GM19395 (cell line): ENCODE data around the gene SPATA1.

Experiments used
- ATAC-seq: cut with Tn5 transposase; IDR thresholded peaks from one replicate; pipeline ENCODE4 v1.9.1; 2021; ENCODE audit warnings: mild to moderate bottlenecking, moderate library complexity; ENCODE audit not compliant: unreplicated experiment

The SPATA1 gene

DNA sequence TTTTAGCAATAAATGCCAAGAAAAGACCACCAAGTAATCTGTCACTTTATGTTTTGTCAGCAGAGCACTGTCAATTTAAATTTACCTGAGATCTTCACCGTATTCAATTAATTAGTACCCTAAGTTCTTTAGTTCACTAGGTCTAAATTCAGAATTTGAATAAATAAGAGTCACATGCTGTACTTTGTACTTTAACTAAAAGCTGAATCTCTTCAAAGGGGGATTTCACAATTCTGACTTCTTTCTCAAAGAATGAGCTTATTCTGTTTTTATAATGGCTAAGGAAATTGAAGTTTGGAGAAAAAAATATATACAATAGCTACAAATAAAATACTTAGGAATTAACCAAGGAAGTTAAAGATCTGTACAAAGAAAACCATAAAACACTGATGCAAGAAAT, 2.3 kb downstream of the SPATA1 start:
- no peak for ATAC-seq

DNA sequence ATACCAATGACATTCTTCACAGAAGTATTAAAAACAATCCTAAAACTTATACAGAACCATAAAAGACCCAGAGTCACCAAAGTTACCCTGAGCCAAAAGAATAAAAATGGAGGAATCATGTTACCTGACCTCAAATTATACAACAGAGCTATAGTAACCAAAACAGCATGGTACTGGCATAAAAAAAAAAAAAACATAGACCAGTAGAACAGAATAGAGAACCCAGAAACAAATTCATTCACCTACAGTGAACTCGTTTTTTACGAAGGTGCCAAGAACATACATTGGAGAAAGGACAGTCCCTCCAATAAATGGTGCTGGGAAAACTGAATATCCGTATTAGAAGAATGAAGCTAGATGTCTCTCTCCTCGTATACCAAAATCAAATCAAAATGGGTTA, 2.8 kb downstream of the SPATA1 start:
- no peak for ATAC-seq

DNA sequence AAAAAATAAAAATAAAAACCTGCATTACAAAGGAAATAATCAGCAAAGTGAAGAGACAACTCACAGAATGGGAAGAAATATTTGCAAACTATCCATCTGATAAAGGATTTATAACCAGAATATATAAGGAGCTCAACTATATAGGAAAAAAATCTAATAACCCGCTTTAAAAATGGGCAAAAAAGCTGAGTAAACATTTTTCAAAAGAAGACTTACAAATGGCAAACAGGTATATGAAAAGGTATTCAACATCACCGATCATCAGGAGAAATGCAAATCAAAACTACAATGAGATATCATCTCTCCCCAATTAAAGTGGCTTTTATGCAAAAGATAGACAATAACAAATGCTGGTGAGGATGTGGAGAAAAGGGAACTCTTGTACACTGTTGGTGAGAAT, 4.0 kb downstream of the SPATA1 start:
- no peak for ATAC-seq

DNA sequence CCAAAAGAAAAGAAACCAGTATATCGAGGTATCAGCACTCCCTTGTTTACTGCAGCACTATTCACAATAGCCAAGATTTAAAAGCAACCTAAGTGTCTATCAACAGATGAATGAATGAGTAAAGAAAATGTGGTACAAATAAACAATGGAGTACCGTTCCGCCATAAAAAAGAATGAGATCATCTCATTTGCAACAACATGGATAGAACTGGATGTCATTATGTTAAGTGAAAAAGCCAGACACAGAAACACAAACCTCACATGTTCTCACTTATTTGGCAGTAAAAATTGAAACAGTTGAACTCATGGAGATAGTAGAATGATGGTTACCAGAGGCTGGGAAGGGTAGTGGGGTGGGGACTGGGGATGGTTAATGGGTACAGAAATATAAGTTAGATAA, 4.5 kb downstream of the SPATA1 start:
- no peak for ATAC-seq

DNA sequence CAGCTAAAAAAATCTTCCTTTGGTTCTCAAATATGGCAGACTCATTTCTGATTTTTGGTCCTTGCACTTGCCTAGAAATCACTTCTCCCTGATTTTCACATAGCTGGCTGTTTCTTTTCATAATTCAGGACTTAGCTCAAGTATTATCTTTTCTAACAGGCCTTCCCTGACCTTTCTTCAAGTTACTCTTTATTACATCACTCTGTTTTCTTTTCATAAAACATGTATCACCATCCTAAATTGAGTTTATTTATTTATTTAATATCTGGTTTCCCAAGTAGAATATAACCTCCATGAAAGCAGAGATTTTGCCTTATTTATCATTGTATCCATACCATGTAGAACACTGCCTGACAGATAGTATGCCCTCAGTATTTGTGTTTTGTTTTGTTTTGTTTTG, 18.4 kb downstream of the SPATA1 start:
- ATAC-seq, result no peak

DNA sequence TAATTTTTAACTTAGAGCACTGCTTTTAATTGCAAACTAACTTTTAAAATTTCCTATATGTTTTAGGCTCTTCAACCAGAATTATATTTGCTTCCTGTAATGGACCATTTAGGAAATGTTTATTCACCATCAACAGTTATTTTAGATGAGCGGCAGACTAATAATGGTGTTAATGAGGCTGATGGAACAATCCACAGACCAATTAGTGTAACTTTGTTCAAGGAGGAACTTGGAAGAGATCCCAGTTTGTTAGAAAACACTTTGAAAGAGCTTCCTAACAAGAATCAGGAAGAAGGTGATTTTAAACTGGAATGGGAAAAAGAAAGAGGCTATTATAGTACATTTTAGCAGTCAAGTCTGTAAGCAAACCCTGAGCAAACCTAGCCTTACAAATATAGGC, 19.6 kb downstream of the SPATA1 start:
- ATAC-seq, result no peak

DNA sequence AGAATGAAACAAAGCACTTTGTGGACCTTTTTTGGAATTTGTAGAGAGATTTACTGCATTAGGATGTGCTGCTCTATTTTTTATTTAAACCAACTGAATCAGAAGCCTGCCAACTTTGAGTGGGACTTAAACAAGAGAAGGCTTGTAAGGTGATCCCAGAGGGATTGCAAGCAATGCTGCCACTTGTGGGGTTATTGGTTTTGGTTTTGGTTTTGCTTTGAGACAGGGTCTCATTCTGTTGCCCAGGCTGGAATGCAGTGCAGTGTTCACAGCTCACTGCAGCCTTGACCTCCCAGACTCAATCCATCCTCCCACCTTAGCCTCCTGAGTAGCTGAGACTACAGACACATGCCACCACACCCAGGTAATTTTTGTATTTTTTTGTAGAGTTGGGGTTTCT, 32.4 kb downstream of the SPATA1 start:
- peak; percentile 82 for ATAC-seq

DNA sequence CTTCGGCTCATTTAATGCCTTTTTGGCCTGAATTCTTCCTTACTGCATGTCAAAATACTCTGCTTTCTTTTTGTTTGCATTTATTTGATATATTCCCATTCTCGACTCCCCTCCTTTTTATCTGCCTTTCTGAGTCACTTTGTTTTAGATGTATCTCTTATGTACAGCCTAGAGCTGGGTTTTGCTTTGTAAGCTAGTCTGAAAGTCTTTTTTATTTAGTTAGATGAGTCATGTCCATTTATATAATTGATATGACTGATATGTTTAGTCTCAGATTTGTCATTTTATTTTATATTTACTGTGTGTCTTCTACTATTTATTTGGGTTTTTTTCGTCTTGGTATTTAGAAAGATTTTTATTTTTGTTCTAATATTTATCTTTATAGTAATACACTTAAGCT, 33.8 kb downstream of the SPATA1 start:
- no peak for ATAC-seq

DNA sequence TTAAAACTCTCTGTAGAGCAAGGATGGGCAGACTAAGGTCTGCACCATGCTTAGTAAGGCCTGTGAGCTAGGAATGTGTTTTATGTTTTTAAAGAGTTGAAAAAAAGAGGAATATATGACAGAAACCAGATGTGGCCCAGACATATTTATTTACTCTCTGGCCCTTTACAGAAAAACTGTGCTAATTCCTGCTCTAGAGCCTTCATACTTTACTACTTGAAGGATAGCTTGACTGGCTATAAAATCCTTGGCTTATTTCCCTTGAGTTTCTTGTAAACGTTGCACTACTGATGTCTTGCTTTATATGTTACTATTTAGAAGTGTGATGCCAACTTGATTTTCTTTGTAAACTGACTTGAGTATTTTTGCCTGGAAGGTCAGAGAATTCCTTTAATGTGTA, 34.6 kb downstream of the SPATA1 start:
- ATAC-seq, result no peak

DNA sequence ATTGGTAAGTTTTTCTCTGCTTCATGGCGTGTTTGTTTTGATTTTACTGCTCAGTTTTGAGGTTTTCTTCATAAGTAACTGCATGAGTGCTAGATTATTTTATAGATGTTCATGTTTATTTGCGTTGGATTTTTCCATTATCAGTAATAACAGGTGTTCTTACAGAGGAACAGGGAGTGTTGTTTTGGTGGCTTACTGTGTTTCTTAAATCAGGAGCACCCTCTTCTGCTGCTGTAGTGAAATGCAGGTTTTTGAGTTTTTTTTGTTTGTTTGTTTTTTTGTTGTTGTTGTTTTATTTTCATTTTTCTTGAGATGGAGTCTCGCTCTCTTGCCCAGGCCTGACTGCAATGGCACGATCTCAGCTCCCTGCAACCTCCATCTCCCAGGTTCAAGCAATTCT, 35.5 kb downstream of the SPATA1 start:
- no peak for ATAC-seq

DNA sequence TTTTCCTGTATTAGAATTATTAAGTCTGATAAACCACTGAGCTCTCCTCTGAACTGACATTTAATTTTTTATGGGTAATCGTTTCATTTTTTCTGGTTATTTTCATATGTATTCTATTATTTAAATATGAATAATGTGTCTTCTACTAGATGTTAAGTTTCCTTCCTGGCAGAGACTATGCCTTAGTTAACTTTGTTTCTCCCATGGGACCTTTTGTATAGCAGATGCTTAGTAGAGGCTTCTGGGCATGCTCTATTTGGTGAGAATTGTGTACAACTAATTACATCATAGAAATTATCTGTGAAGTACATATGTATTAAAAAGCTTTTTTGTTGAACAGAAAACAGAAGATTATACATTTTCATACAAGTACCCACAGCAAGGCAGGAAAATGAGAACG, 44.6 kb downstream of the SPATA1 start:
- ATAC-seq, result no peak

DNA sequence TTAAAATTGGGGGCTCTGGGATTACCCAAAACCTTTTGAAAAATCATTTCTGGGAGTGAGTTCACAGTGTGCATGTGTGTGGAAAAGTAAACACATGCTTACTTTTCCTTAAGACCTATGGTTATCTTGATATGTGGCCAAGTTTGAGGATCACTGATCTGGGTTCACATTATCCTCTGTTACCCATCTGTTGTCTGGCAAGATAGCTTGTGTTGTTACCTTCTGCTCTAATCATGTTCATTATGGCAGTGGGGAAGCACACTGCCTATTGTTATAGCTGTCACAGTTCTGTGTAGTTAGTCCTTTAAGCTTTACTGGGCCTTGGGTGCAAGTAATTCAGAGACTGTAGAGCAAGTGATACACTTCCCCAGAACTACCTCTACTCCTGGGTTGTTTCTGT, 63.0 kb downstream of the SPATA1 start:
- ATAC-seq, result no peak

DNA sequence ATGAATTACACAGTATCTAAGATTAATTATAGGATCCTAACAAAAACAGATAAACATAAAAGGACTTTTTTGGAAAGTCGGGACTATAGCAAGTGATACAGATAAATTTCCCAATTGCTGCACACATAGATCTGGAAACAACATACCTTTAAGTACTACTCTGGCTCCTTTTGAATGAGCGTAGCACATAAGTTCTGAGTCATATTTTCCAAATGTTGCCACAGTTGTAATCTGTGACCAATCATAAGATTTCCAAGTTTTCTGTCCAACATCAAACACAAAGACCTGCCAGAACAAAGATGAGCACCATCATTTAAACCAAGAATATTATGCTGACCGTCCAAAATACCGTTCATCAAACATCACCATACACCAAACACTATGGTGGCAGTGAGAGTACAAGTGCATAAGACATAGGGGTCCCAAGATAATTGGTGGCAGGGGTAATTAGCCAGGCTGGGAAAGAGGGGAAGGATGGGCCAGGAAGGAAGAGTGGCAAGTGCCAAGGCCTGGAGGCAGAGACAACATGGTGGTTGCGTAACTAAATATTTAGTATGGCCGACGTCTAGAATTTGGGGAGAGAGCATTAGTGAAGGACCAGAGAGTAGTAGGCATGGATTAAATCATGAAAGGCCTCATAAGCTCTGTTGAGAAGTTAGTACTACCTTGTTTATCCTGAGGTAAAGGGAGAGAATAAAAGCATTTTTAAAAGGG, 64.4 kb downstream of the SPATA1 start:
- no peak for ATAC-seq

DNA sequence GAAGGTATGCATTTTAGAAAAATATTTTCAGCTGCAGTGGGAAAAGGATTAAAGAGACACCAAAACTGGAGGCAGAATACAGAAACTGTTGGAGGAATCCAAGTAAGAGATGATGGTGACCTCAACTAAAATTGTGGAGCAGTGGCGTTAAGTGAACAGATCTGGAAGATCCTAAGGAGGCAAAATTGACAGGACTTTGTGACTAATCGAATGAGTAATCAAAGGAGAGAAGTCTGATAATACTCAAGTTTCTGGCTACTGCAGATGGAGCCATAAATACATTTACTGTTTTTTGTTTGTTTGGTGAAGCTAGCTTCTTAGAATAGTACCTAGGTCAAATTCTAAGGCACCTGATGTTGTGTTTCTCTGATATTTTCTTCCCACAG, 65.0 kb downstream of the SPATA1 start:
- no peak for ATAC-seq

DNA sequence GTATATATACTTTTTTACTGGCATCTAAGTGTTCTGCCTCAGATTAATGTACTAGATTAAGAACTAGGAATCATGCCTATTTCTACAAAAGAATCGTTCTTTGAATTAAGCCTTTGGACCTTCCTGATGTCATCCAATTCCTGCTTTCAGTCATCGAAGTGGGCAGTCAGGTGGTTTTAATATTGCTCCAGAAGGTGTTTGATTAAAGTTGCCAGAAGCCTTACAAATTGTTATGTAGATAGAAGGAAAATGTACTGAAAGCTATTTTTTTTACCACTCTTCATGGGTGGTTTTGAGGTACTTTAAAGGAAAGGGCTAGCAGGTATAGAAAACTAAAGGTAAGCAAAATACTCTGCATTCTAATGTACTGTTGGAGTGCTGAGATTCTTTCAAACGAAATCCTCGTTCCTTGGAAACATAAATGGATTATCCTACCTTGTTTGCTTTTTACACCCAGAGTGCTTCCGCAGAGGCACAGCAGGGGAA, 67.3 kb downstream of the SPATA1 start:
- ATAC-seq, result peak; percentile 15

DNA sequence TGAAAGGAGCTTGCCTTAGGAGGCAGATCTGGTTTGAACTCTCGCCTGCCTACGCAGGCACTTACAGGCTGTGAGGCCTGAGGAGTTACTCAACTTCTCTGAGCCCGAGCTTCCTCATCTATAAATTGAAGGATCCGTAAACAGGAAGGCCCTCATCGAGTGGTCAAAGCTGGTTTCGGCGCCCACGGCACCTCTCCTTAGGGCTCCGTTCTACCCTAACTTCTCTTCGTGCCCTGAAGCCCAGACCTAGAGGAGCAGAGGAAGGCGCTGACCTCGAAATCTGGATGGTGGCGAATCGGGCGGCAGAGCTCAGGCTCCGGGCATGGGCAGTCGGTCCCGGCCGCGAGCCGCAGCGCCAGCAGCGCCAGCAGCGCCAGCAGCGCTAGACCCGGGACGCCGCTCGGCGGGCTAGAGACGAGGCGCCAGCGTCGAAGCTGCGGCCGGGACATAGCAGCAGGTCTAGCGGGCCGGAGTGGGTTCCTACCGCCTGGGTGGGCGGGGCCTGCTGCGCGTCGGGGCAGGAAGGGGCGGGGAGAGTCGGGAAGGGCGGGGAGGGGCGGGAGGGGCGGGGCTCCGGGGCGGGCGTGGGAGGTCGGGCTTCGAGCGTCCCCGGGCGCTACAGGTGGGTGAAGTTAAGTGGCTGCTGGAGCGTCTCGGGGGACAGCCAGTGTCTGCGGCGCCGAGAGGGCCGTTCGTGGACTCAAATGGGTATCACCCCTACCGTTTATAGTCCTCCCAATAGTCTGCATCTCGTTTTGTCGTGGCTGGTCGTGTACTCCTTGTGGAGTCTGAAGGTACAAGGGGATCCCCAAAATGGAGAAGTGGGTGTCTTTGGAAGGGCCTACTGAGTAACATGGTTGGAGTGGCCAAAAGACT, 68.0 kb downstream of the SPATA1 start, which contains the start of gene CTBS:
CTBS (minus strand) TSS at position 474 of the 876 bp plus-strand sequence; CDS start at position 449, 25 bp downstream.
- peak; percentile 82 for ATAC-seq

DNA sequence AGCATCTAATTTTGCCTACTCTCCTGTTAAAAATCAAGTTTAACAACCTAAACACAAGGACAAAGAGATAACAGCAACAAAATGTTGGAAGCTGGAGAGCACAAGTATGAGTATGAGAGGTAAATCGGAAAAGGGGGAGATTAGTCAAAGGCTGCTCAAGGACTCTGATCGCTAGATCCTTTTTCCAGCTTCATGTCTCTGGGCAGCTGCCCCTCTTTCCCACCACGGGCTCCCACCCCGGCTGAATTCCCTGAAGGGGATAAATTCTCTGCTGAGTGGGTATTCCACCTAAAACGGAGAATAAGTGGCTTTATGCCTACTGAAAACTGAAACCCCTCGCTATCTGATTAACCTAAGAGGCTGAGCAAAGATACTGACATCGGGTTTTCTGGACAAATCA, 68.8 kb downstream of the SPATA1 start:
- ATAC-seq, result no peak

DNA sequence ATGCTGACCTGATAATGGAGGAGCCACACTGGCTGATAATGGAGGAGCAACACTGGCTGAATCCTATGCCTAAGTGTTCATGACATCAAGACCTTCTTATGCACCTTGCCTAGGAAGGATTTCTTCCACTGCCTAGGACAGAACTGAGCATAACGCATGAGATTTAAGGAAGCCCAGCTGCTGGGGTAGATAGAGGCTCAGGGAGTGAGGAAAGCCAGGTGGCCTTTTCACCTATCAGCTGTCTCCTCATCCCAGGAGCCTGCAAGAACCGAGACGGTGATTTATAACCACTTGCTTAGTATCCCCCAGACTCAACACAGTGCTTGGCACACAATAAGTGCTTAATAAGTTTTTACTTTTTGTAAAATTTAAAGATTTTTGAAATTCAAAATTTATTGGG, 75.5 kb downstream of the SPATA1 start:
- no peak for ATAC-seq

DNA sequence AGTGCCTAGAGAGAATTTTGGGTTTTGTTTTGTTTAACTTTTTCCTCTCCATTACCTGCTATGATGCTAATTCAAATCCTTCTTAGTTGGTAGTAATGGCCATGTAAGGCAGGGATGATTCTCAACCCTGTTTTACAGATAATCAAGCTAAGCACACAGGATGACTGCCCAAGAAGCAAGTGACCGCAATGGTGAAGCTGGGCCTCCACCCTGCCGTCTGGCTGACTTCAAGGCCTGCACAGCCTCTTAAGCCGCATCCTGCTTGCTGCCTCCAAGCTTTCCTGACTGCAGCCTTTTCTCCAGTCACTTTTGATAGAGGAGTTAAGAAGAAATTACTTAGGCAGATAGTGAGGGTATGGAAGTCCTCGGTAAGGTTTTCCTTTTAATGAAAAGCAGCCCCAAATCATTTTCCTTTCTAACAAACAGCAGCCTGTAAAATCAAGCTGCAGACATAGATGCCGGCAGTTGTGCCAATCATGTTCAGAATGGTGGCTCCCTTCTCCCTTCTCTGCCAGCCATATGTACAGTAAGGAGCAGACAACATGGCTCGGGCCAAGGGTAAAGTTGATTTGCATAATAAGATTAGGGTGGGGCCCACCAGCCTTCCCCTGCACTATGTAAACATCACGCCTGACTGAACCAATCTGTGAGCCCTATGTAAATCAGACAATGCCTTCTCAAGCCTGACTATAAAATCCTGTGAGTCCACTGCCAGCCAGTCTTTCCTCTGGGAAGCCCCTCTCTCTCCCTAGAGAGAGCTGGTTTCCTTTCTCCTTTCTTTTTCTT, 76.8 kb downstream of the SPATA1 start:
- ATAC-seq, result peak; percentile 65

DNA sequence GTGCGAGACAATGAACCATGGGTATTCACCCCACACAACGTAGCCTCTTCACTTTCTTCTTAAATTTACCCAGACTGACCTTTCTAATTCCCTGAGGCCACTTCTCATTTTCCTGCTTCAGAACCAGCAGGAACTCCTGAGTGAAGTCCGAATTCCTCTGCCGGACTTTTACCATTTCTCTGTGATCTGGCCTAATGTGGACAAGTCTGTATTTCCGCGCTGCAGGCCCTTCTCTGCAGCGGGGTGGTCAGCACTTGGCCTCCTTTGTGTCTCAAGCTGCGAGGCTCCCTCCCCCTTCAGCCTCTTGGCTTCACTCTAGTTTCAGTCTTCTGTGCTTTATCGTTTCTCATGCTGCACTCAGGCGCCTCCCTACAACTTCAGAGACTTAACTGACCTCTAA, 77.5 kb downstream of the SPATA1 start:
- ATAC-seq, result peak; percentile 39

DNA sequence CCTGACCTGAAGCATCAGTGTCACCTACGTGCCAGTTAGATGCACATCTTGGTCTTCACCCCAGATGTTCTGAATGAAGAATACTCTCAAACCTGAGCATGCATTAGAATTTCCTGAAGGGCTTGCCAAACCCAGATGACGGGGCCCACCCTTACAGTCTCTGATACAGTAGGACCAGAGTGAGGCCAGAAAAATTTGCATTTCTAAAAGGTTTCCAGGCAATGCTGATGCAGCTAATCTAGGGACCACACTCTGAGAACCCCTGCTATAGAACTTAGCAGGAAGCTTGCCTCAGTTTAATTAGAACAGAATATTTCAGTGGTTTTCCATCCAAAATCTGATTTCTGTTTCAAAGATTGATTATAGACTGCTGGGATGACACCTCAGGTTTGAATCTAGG, 77.9 kb downstream of the SPATA1 start:
- ATAC-seq, result peak; percentile 64
